DND-41 (cell line): ENCODE results near the gene JAK1.

ENCODE experiments used
- ATAC-seq: fragments of 200-7000 bp; cut with Tn5 transposase; 3 replicates; pipeline ENCODE4 v1.9.1; 2021; ENCODE audit warnings: low read depth; ENCODE audit not compliant: insufficient read depth
- DNase-seq: peaks from one replicate; pipeline ENCODE4 v3.0.0-alpha.2; 2020
- H2AFZ ChIP-seq: 2 replicates; pipeline ENCODE4 v1.6.0; 2012; ENCODE audit warnings: low read depth, low read length
- H3K27ac ChIP-seq: 2 replicates; pipeline ENCODE4 v1.5.1; 2012; ENCODE audit warnings: low read length, inconsistent platforms
- H3K27me3 ChIP-seq: fragments of 200-600 bp; sonication (generic); 2 replicates; pipeline ENCODE4 v1.6.0; 2012; ENCODE audit warnings: low read length, mild to moderate bottlenecking, inconsistent platforms; ENCODE audit not compliant: insufficient read depth, poor library complexity
- H3K36me3 ChIP-seq: 2 replicates; pipeline ENCODE4 v1.5.1; 2012; ENCODE audit warnings: low read length, inconsistent platforms; ENCODE audit not compliant: insufficient read depth
- H3K4me1 ChIP-seq: 2 replicates; pipeline ENCODE4 v1.5.1; 2012; ENCODE audit warnings: mild to moderate bottlenecking, low read length; ENCODE audit not compliant: insufficient read depth
- H3K4me2 ChIP-seq: 2 replicates; pipeline ENCODE4 v1.6.0; 2012; ENCODE audit warnings: mild to moderate bottlenecking, moderate library complexity, low read length, inconsistent platforms; ENCODE audit not compliant: insufficient read depth
- H3K4me3 ChIP-seq, 2 experiments: fragments of 200-600 bp in 1 of 2; shearing (Covaris generic) in 1 of 2; 2 replicates each; pipeline ENCODE4 v1.5.1; 2012 to 2016; ENCODE audit warnings: inconsistent platforms in 2 of 2, low read length in 2 of 2, mild to moderate bottlenecking in 2 of 2, low read depth in 1 of 2, moderate library complexity in 1 of 2
- H3K79me2 ChIP-seq: 2 replicates; pipeline ENCODE4 v1.6.0; 2012; ENCODE audit warnings: low read length, inconsistent platforms; ENCODE audit not compliant: insufficient read depth
- H3K9ac ChIP-seq: 2 replicates; pipeline ENCODE4 v1.6.0; 2012; ENCODE audit warnings: low read depth, mild to moderate bottlenecking, inconsistent platforms, low read length, moderate library complexity
- H3K9me3 ChIP-seq: 2 replicates; pipeline ENCODE4 v1.5.1; 2012; ENCODE audit warnings: low read length, moderate library complexity, mild to moderate bottlenecking, inconsistent platforms; ENCODE audit not compliant: insufficient read depth, severe bottlenecking
- H4K20me1 ChIP-seq: 2 replicates; pipeline ENCODE4 v1.6.0; 2012; ENCODE audit warnings: low read length; ENCODE audit not compliant: insufficient read depth
- CTCF ChIP-seq: IDR thresholded peaks from 2 replicates; pipeline ENCODE4 v1.5.1; 2012; ENCODE audit warnings: borderline replicate concordance, low read length, moderate library complexity, mild to moderate bottlenecking; ENCODE audit not compliant: poor library complexity, severe bottlenecking; ENCODE audit errors: extremely low read depth
- EZH2 ChIP-seq: IDR thresholded peaks from 3 replicates; pipeline ENCODE4 v1.6.1; 2012; ENCODE audit warnings: borderline replicate concordance, low read depth, mild to moderate bottlenecking, moderate library complexity, low read length, inconsistent platforms; ENCODE audit not compliant: severe bottlenecking

JAK1 gene

GRCh38 chr1:64961923-64962322, 4.4 kb downstream of the JAK1 start:
- Histone ChIP-seq H3K4me3 (no peak overlapping the region), H3K79me2 (peaks cover 90% of the 10 kb centered on the region), H3K4me1 (peaks cover 59% of the 10 kb centered on the region), H4K20me1 (peaks cover 74% of the 10 kb centered on the region), H3K36me3 (no peaks in the 10 kb centered on the region; the same call in 1 of the 2 replicates), H2AFZ (no peak overlapping the region), H3K9me3 (no peaks in the 10 kb centered on the region), H3K4me2 (peak overlapping the region; percentile 46; the same call in 1 of the 2 replicates), H3K9ac (no peak overlapping the region), H3K27me3 (no peaks in the 10 kb centered on the region), H3K27ac (peak overlapping the region; percentile 19)
- DNase-seq (no peak), ATAC-seq (no peak)
- TF ChIP-seq EZH2, result no peak
- TF ChIP-seq CTCF, result no peak

- H3K4me2 ChIP-seq, result no peak overlapping the region
- no peaks in the 10 kb centered on the region; the same call in 1 of the 2 replicates for H3K36me3 ChIP-seq
- TF ChIP-seq CTCF (no peak), EZH2 (no peak)
- H3K4me1 ChIP-seq, result peaks cover 61% of the 10 kb centered on the region
- no peak overlapping the region for H3K27ac ChIP-seq
- H3K9ac ChIP-seq, result no peak overlapping the region
- H2AFZ ChIP-seq, result no peak overlapping the region
- no peak for DNase-seq
- no peak overlapping the region for H3K4me3 ChIP-seq
- H3K27me3 ChIP-seq, result no peaks in the 10 kb centered on the region
- H4K20me1 ChIP-seq, result peaks cover 85% of the 10 kb centered on the region
- no peak for ATAC-seq
- H3K79me2 ChIP-seq, result peaks cover 96% of the 10 kb centered on the region
- H3K9me3 ChIP-seq, result no peaks in the 10 kb centered on the region
Measured at GRCh38 chr1:64960731-64961130, 5.6 kb downstream of the JAK1 start.

- no peak for ATAC-seq
- no peak overlapping the region for H3K4me3 ChIP-seq
- H3K9me3 ChIP-seq, result no peaks in the 10 kb centered on the region
- no peak overlapping the region for H3K9ac ChIP-seq
- H3K36me3 ChIP-seq, result no peaks in the 10 kb centered on the region
- H3K27ac ChIP-seq, result no peak overlapping the region
- peaks cover 96% of the 10 kb centered on the region for H3K79me2 ChIP-seq
- no peak overlapping the region for H3K4me2 ChIP-seq
- peaks cover 85% of the 10 kb centered on the region for H4K20me1 ChIP-seq
- no peak overlapping the region for H2AFZ ChIP-seq
- no peak for DNase-seq
- H3K27me3 ChIP-seq, result no peaks in the 10 kb centered on the region
- peaks cover 55% of the 10 kb centered on the region for H3K4me1 ChIP-seq
- TF ChIP-seq EZH2 (no peak), CTCF (no peak)
Measured at GRCh38 chr1:64959986-64960385, 6.4 kb downstream of the JAK1 start.

GRCh38 chr1:64956733-64957441, 9.5 kb downstream of the JAK1 start:
- H4K20me1 ChIP-seq, result peaks cover 82% of the 10 kb centered on the region
- H3K27me3 ChIP-seq, result no peaks in the 10 kb centered on the region
- H3K4me1 ChIP-seq, result peaks cover 24% of the 10 kb centered on the region
- H3K79me2 ChIP-seq, result peaks cover 96% of the 10 kb centered on the region
- H3K9ac ChIP-seq, result no peak overlapping the region
- ATAC-seq (peak; percentile 78), DNase-seq (peak; percentile 18)
- TF ChIP-seq EZH2, result no peak
- no peak for TF ChIP-seq CTCF
- H2AFZ ChIP-seq, result no peak overlapping the region
- H3K4me3 ChIP-seq, result no peak overlapping the region
- H3K4me2 ChIP-seq, result no peak overlapping the region
- H3K36me3 ChIP-seq, result no peaks in the 10 kb centered on the region
- no peak overlapping the region for H3K27ac ChIP-seq
- H3K9me3 ChIP-seq, result no peaks in the 10 kb centered on the region
